ENCODE measurements around the gene STOML1. TPM values are rescaled to one million over a fixed set of nuclear protein-coding genes. Genes with fewer than 3 reads are reported as not detected.

STOML1 gene
- total RNA-seq, 1 experiment from 2014 or later, result 5.4 TPM

- no peak for TF ChIP-seq STAT6 (CRISPR knock-in tag; conservative IDR thresholded peaks at IDR 0.05; ENCODE audit: low read depth)
These were observed 33.3 kb upstream of the STOML1 start (continued) for GRCh38 chr15:74025436-74025835.

- CTCF ChIA-PET, result interaction anchor here (1.6 to 6.8 kb wide), 2 partner anchors 13 to 287 kb away, joined by 4 to 43 read pairs; no protein-coding TSS in a partner anchor
These were observed 32.6 kb upstream of the STOML1 start for GRCh38 chr15:74024687-74025086.

More at GRCh38 chr15:74024687-74025086, 32.6 kb upstream of the STOML1 start:
- ATAC-seq (no peak), DNase-seq (ENCODE audit: low spot score) (no peak)
- TF ChIP-seq IRF2 (CRISPR knock-in tag; IDR thresholded peaks at IDR 0.05; ENCODE audit: borderline replicate concordance, low read depth), result no peak
- TF ChIP-seq ZNF232 (CRISPR knock-in tag; IDR thresholded peaks at IDR 0.05), result no peak
- no peak for TF ChIP-seq HMGA2 (CRISPR knock-in tag; IDR thresholded peaks at IDR 0.05)
- no peak for TF ChIP-seq ERG (CRISPR knock-in tag; IDR thresholded peaks at IDR 0.05)
- TF ChIP-seq MAX (CRISPR knock-in tag; IDR thresholded peaks at IDR 0.05), result no peak
- no peak for TF ChIP-seq FOXP1 (CRISPR knock-in tag; IDR thresholded peaks at IDR 0.05; ENCODE audit: borderline replicate concordance)
- TF ChIP-seq ZNF671 (CRISPR knock-in tag; IDR thresholded peaks at IDR 0.05), result no peak
- TF ChIP-seq ZBTB21 (CRISPR knock-in tag; IDR thresholded peaks at IDR 0.05; ENCODE audit: borderline replicate concordance), result no peak
- no peak for TF ChIP-seq SMAD4 (CRISPR knock-in tag; IDR thresholded peaks at IDR 0.05)
- no peak for TF ChIP-seq FOXP4 (CRISPR knock-in tag; IDR thresholded peaks at IDR 0.05)
- no peak for TF ChIP-seq ZNF425 (CRISPR knock-in tag; conservative IDR thresholded peaks at IDR 0.05)
- no peak for TF ChIP-seq SOX15 (CRISPR knock-in tag; IDR thresholded peaks at IDR 0.05)
- TF ChIP-seq E2F1 (CRISPR knock-in tag; IDR thresholded peaks at IDR 0.05), result no peak
- TF ChIP-seq USF1 (CRISPR knock-in tag; IDR thresholded peaks at IDR 0.05), result no peak
- no peak for TF ChIP-seq ATF2 (CRISPR knock-in tag; IDR thresholded peaks at IDR 0.05; ENCODE audit: borderline replicate concordance, low read depth)
- no peak for TF ChIP-seq ZNF512 (CRISPR knock-in tag; IDR thresholded peaks at IDR 0.05; ENCODE audit: borderline replicate concordance)
- no peak for TF ChIP-seq CREM (CRISPR knock-in tag; IDR thresholded peaks at IDR 0.05)
- TF ChIP-seq NFATC4 (CRISPR knock-in tag; IDR thresholded peaks at IDR 0.05), result no peak
- no peak for TF ChIP-seq ATF3 (CRISPR knock-in tag; conservative IDR thresholded peaks at IDR 0.05)
- Mint-ChIP-seq H3K9me3 (no peaks in the 10 kb centered on the region), H3K4me3 (no peak overlapping the region), H3K27me3 (ENCODE audit: low read depth) (no peaks in the 10 kb centered on the region), H3K4me1 (no peaks in the 10 kb centered on the region), H3K27ac (no peak overlapping the region), H3K36me3 (peaks cover 22% of the 10 kb centered on the region)
- POLR2A ChIA-PET, result no interaction called here

All from WTC11 (cell line).